Neuronal stem cell (in vitro differentiated cells): ENCODE data around the gene LAMB4.

ENCODE experiments used
- DNase-seq: peaks from one replicate; pipeline ENCODE4 v3.0.0-alpha.2; 2013; ENCODE audit warnings: low spot score
- H2AFZ ChIP-seq: one replicate; pipeline ENCODE4 v1.6.1; 2013; ENCODE audit warnings: mild to moderate bottlenecking, low read length, inconsistent platforms
- H2AK5ac ChIP-seq: 2 replicates; pipeline ENCODE4 v1.6.1; 2013; ENCODE audit warnings: low read depth, mild to moderate bottlenecking, inconsistent platforms, low read length, moderate library complexity, mixed read lengths
- H2BK120ac ChIP-seq: 2 replicates; pipeline ENCODE4 v1.6.1; 2013; ENCODE audit warnings: low read depth, mild to moderate bottlenecking, inconsistent platforms, low read length, moderate library complexity, mixed read lengths
- H2BK12ac ChIP-seq: one replicate; pipeline ENCODE4 v1.6.1; 2013; ENCODE audit warnings: low read length, inconsistent platforms
- H2BK15ac ChIP-seq: 2 replicates; pipeline ENCODE4 v1.6.1; 2013; ENCODE audit warnings: mild to moderate bottlenecking, low read length, inconsistent platforms, mixed read lengths
- H2BK5ac ChIP-seq: one replicate; pipeline ENCODE4 v1.6.1; 2013; ENCODE audit warnings: inconsistent platforms, mild to moderate bottlenecking, low read length, moderate library complexity
- H3K14ac ChIP-seq: one replicate; pipeline ENCODE4 v1.6.1; 2013; ENCODE audit warnings: low read length, inconsistent platforms
- H3K18ac ChIP-seq: 2 replicates; pipeline ENCODE4 v1.6.1; 2013; ENCODE audit warnings: low read length, inconsistent platforms
- H3K23ac ChIP-seq: 2 replicates; pipeline ENCODE4 v1.6.1; 2013; ENCODE audit warnings: low read depth, mild to moderate bottlenecking, mixed read lengths, low read length, inconsistent platforms; ENCODE audit not compliant: poor library complexity
- H3K27ac ChIP-seq: replicated peaks from 3 replicates; pipeline ENCODE4 v1.5.1; 2013; ENCODE audit warnings: low read length, inconsistent platforms
- H3K27me3 ChIP-seq, 3 experiments: 2 replicates each; pipeline ENCODE4 v1.6.1; 2013; ENCODE audit warnings: low read length in 3 of 3, mild to moderate bottlenecking in 2 of 3, inconsistent platforms in 1 of 3, low read depth in 1 of 3, mixed read lengths in 1 of 3, moderate library complexity in 1 of 3; ENCODE audit not compliant: control insufficient read depth in 3 of 3, insufficient read depth in 3 of 3
- H3K36me3 ChIP-seq, 2 donors: replicated peaks in 1 of 2; 2 replicates each; pipeline ENCODE4 v1.6.1; 2013; ENCODE audit warnings: low read length in 2 of 2; ENCODE audit not compliant: control insufficient read depth in 2 of 2, insufficient read depth in 2 of 2
- H3K4ac ChIP-seq: 2 replicates; pipeline ENCODE4 v1.6.1; 2013; ENCODE audit warnings: inconsistent platforms, mild to moderate bottlenecking, low read length, moderate library complexity
- H3K4me1 ChIP-seq, 2 donors: 1 replicate in 1 of 2; 2 replicates in 1 of 2; pipeline ENCODE4 v1.6.1; 2013; ENCODE audit warnings: low read length in 2 of 2, low read depth in 1 of 2; ENCODE audit not compliant: control insufficient read depth in 2 of 2, insufficient read depth in 1 of 2
- H3K4me2 ChIP-seq: one replicate; pipeline ENCODE4 v1.6.1; 2013; ENCODE audit warnings: mild to moderate bottlenecking, low read length, inconsistent platforms; ENCODE audit not compliant: insufficient read depth, poor library complexity, severe bottlenecking
- H3K4me3 ChIP-seq, 2 donors: 2 replicates each; pipeline ENCODE4 v1.5.1; 2013; ENCODE audit warnings: low read length in 2 of 2, mild to moderate bottlenecking in 2 of 2, inconsistent platforms in 1 of 2, moderate library complexity in 1 of 2
- H3K79me1 ChIP-seq: one replicate; pipeline ENCODE4 v1.6.1; 2013; ENCODE audit warnings: low read depth, mild to moderate bottlenecking, inconsistent platforms, low read length, moderate library complexity
- H3K9ac ChIP-seq: one replicate; pipeline ENCODE4 v1.6.1; 2013; ENCODE audit warnings: mild to moderate bottlenecking, low read depth, low read length, inconsistent platforms; ENCODE audit not compliant: poor library complexity
- H3K9me3 ChIP-seq, 2 donors: replicated peaks in 1 of 2; 2 replicates each; pipeline versions ENCODE3 to v1.6.1; 2013; ENCODE audit warnings: low read length in 2 of 2, mild to moderate bottlenecking in 2 of 2, inconsistent platforms in 1 of 2, low read depth in 1 of 2, mixed read lengths in 1 of 2, moderate library complexity in 1 of 2; ENCODE audit not compliant: control insufficient read depth in 2 of 2, insufficient read depth in 1 of 2
- H4K8ac ChIP-seq: one replicate; pipeline ENCODE4 v1.6.1; 2013; ENCODE audit warnings: low read depth, mild to moderate bottlenecking, inconsistent platforms, low read length, moderate library complexity
- H4K91ac ChIP-seq: one replicate; pipeline ENCODE4 v1.6.1; 2013; ENCODE audit warnings: low read length, low read depth, mild to moderate bottlenecking, inconsistent platforms; ENCODE audit not compliant: poor library complexity
- WGBS, 2 donors: extraction: QIAGEN DNeasy Blood & Tissue Kit; methylation state at CpG; one replicate each; pipeline ENCODE4 v1.1.7; 2013; ENCODE audit warnings: missing lambda C conversion rate in 2 of 2, mixed read lengths in 1 of 2; ENCODE audit not compliant: insufficient read length in 2 of 2, insufficient replicate concordance in 1 of 2; ENCODE audit errors: extremely low coverage in 2 of 2; 5-methylcytosine and 5-hydroxymethylcytosine counted together

Gene LAMB4

DNA sequence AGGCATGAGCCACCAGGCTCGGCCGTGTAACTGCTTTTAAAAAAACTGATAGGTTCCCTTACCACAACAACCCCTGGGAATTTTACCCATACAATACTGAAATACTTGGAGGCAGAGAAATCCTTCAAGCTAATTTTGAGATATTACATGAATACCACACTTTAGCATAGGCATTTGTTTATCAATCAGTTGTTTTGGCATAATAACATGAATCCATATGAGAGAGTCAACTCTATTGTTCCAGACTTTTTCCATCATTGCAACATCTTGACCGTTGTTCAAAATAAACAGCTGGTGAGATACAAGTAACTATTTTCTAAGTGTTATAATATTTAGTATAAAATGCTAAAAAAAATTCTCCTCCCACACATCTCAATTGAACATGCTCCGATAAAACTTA, 36.8 kb downstream of the LAMB4 start:
- WGBS, 2 donors, result no CpG with 5 or more reads among the region's 4 CpGs
- Histone ChIP-seq H2AFZ (no peak overlapping the region), H3K4me1 (peaks cover 2 to 12% of the 10 kb centered on the region in 2 donors), H3K4ac (no peak overlapping the region), H3K9me3 (no peaks in the 10 kb centered on the region), H3K14ac (no peak overlapping the region), H3K36me3 (no peaks in the 10 kb centered on the region), H3K4me2 (no peak overlapping the region), H4K8ac (no peak overlapping the region), H3K23ac (no peak overlapping the region), H2AK5ac (no peak overlapping the region), H2BK5ac (no peak overlapping the region), H2BK12ac (no peak overlapping the region), H3K79me1 (no peaks in the 10 kb centered on the region), H3K27me3 (no peaks in the 10 kb centered on the region), H2BK15ac (no peak overlapping the region), H3K9ac (no peak overlapping the region), H2BK120ac (no peak overlapping the region), H4K91ac (no peak overlapping the region), H3K18ac (no peak overlapping the region), H3K4me3 (no peak overlapping the region), H3K27ac (no peak overlapping the region)
- DNase-seq, result no peak

DNA sequence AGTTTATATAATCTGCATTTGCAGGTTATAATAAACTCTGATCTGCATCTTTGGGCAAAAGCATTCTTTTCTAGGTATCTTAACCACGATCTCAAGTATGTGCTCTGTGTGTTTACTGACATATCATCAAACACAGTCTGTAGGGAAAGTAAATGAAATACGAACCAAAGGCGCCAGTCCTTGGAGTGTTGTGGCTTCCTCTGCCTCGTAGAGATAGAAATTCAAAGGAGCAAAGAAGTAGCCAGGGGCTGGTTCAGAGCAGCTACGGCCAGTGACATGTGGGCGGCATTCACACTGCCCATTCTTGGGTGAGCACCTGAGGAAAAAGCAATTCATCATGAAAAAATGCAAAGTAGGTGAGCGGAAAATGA, 38.7 kb downstream of the LAMB4 start:
- Histone ChIP-seq H3K9me3 (no peaks in the 10 kb centered on the region), H2BK12ac (no peak overlapping the region), H3K4me2 (no peak overlapping the region), H2BK15ac (no peak overlapping the region), H3K27me3 (no peaks in the 10 kb centered on the region), H4K91ac (no peak overlapping the region), H3K4me3 (no peak overlapping the region), H3K36me3 (no peaks in the 10 kb centered on the region), H2AFZ (no peak overlapping the region), H3K9ac (no peak overlapping the region), H3K23ac (no peak overlapping the region), H4K8ac (no peak overlapping the region), H3K4me1 (peaks cover 2 to 12% of the 10 kb centered on the region in 2 donors), H3K4ac (no peak overlapping the region), H3K79me1 (no peaks in the 10 kb centered on the region), H2BK5ac (no peak overlapping the region), H2AK5ac (no peak overlapping the region), H3K27ac (no peak overlapping the region), H3K18ac (no peak overlapping the region), H2BK120ac (no peak overlapping the region), H3K14ac (no peak overlapping the region)
- no CpG with 5 or more reads among the region's 7 CpGs for WGBS, 2 donors
- no peak for DNase-seq

DNA sequence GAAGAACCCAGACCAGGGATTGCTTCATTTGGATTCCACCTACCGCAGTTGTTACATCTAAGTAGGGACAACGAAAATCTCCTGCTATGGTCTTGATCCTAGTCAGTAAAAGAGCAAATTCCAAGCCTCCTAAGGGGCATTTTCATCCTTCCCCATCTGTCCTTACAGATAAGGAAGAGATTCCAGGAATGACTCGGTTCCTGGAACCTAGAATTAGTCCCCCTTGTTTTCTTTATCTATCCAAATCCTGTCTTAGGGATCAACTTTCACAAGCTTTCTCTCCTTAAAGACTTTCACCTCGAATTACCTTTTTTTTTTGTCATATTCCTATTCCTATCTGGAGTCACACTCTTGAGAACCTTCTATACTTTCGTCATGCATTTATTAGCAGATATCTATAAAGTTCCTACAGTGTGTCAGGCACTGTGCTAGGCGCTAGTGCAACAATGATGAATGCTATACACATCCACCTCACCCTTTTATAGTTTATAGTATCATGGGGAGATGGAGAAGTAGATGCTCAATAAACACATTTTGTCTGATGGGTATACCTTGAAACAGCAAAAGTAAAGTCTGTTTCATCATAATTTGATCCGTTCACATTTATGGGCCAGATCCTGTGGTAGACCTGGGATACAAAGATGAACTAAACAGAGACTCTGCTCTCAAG, 39.2 kb downstream of the LAMB4 start:
- WGBS, 2 donors, result no CpG with 5 or more reads among the region's 7 CpGs
- no peak overlapping the region for H3K27ac ChIP-seq
- H2BK120ac ChIP-seq, result no peak overlapping the region
- H2AFZ ChIP-seq, result no peak overlapping the region
- no peaks in the 10 kb centered on the region for H3K27me3 ChIP-seq
- H2BK12ac ChIP-seq, result no peak overlapping the region
- H3K4ac ChIP-seq, result no peak overlapping the region
- H3K9me3 ChIP-seq, result no peaks in the 10 kb centered on the region
- H2AK5ac ChIP-seq, result no peak overlapping the region
- no peak overlapping the region for H3K4me3 ChIP-seq
- H3K9ac ChIP-seq, result no peak overlapping the region
- H3K79me1 ChIP-seq, result no peaks in the 10 kb centered on the region
- H3K4me1 ChIP-seq, result peaks cover 2 to 12% of the 10 kb centered on the region in 2 donors
- DNase-seq, result no peak
- H2BK15ac ChIP-seq, result no peak overlapping the region
- H4K91ac ChIP-seq, result no peak overlapping the region
- no peak overlapping the region for H3K14ac ChIP-seq
- H3K4me2 ChIP-seq, result no peak overlapping the region
- H2BK5ac ChIP-seq, result no peak overlapping the region
- H3K18ac ChIP-seq, result no peak overlapping the region
- H3K36me3 ChIP-seq, result no peaks in the 10 kb centered on the region
- H4K8ac ChIP-seq, result no peak overlapping the region
- no peak overlapping the region for H3K23ac ChIP-seq

DNA sequence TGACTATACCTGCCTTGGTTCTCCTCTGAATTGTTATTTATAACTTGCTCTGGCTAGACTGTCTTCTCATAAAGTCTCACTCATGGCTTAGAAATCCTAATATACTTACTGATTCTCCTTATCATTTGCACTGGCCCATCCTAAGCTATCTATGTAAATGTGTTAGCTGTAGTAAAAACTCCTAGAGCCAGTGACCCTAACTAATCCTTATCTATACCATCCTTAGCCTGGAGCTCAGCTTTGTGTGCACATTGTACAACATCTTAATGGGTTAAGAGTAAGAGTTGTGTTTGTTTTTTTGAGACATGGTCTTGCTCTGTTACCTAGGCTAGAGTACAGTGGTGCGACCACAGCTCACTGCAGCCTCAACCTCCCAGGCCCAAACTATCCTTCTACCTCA, 40.8 kb downstream of the LAMB4 start:
- Histone ChIP-seq H3K9me3 (no peaks in the 10 kb centered on the region), H3K4ac (no peak overlapping the region), H3K18ac (no peak overlapping the region), H4K91ac (no peak overlapping the region), H2BK5ac (no peak overlapping the region), H3K9ac (no peak overlapping the region), H4K8ac (no peak overlapping the region), H3K23ac (no peak overlapping the region), H2AK5ac (no peak overlapping the region), H2AFZ (no peak overlapping the region), H3K4me1 (peaks cover 0 to 2% of the 10 kb centered on the region in 2 donors), H3K79me1 (no peaks in the 10 kb centered on the region), H3K27ac (no peak overlapping the region), H3K27me3 (no peaks in the 10 kb centered on the region), H3K4me2 (no peak overlapping the region), H3K14ac (no peak overlapping the region), H3K4me3 (no peak overlapping the region), H2BK120ac (no peak overlapping the region), H2BK12ac (no peak overlapping the region), H3K36me3 (no peaks in the 10 kb centered on the region), H2BK15ac (no peak overlapping the region)
- DNase-seq, result no peak
- WGBS, 2 donors, result no CpG with 5 or more reads among the region's 1 CpG
